Nephron (organoid): ENCODE results near the gene COQ10A.

Experiments used
- H3K27ac Mint-ChIP-seq, 3 experiments: 2 replicates each; pipeline ENCODE4 v1.8.0; 2020; ENCODE audit warnings: mixed read lengths in 3 of 3, mild to moderate bottlenecking in 2 of 3, moderate library complexity in 1 of 3
- H3K27me3 Mint-ChIP-seq: 2 replicates; pipeline ENCODE4 v1.8.0; 2021; ENCODE audit warnings: low read depth, mild to moderate bottlenecking, moderate library complexity, mixed read lengths
- H3K36me3 Mint-ChIP-seq: 2 replicates; pipeline ENCODE4 v1.8.0; 2020; ENCODE audit warnings: low read depth, mixed read lengths
- H3K4me1 Mint-ChIP-seq: 2 replicates; pipeline ENCODE4 v1.8.0; 2020; ENCODE audit warnings: mixed read lengths
- H3K4me3 Mint-ChIP-seq, 3 experiments: 2 replicates each; pipeline ENCODE4 v1.8.0; 2020; ENCODE audit warnings: mild to moderate bottlenecking in 3 of 3, mixed read lengths in 3 of 3, moderate library complexity in 2 of 3
- H3K9me3 Mint-ChIP-seq: 2 replicates; pipeline ENCODE4 v1.8.0; 2020; ENCODE audit warnings: mixed read lengths
- TF ChIP-seq, protein P1 (sequence below), 3 experiments: fragments of 200-600 bp; sonication (generic); IDR thresholded peaks; one replicate each; pipeline ENCODE4 v1.5.0; 2021; ENCODE audit warnings: antibody characterized with exemption in 3 of 3; ENCODE audit not compliant: unreplicated experiment in 3 of 3

COQ10A gene

DNA sequence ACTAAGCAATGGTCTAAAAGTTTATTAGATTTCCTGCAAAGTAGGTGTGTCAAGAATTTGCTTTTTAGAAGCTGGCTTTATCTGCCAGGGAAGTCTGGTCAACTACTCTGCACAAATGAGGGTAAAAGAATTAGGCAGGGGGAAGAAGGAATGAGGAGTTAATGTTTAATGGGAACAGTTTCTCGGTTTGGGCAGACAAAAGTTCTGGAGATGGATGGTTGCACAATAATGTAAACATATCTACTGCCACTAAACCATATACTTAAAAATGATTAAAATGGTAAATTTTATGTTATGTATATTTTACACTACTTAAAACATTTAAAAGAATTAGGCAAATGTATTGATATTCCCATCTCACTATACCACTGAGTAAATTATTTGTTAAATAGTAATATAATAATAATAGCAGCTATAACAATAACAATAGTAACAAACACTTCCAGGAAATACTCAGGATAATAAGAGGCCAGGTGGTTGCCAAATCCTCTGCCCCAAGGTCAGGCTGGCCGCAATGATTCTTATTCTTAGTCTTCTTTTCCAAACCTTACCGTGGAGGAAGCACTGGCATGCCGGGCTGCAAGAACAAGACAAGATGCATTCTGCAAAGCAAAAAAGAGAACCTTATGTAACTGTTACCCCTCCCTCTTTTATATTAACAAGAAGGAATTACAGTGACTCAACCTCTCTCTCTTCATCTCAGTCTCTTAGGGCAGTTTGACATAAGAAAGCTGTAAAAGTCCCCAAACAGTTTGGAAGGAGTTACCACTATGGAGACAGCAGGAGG lies 19.5 kb downstream of the COQ10A start:
- H3K4me1 Mint-ChIP-seq = no peaks in the 10 kb centered on the region
- H3K36me3 Mint-ChIP-seq = peaks cover 52% of the 10 kb centered on the region
- no peaks in the 10 kb centered on the region for H3K27me3 Mint-ChIP-seq
- peak overlapping the region in 2 of 3 experiments; percentile 6 to 36 for H3K27ac Mint-ChIP-seq
- H3K4me3 Mint-ChIP-seq = no peak overlapping the region
- H3K9me3 Mint-ChIP-seq = no peaks in the 10 kb centered on the region
- TF ChIP-seq, protein P1, sequence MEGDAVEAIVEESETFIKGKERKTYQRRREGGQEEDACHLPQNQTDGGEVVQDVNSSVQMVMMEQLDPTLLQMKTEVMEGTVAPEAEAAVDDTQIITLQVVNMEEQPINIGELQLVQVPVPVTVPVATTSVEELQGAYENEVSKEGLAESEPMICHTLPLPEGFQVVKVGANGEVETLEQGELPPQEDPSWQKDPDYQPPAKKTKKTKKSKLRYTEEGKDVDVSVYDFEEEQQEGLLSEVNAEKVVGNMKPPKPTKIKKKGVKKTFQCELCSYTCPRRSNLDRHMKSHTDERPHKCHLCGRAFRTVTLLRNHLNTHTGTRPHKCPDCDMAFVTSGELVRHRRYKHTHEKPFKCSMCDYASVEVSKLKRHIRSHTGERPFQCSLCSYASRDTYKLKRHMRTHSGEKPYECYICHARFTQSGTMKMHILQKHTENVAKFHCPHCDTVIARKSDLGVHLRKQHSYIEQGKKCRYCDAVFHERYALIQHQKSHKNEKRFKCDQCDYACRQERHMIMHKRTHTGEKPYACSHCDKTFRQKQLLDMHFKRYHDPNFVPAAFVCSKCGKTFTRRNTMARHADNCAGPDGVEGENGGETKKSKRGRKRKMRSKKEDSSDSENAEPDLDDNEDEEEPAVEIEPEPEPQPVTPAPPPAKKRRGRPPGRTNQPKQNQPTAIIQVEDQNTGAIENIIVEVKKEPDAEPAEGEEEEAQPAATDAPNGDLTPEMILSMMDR (IDR thresholded peaks at IDR 0.05; ENCODE audit: unreplicated experiment in 3 of 3) = no peak

DNA sequence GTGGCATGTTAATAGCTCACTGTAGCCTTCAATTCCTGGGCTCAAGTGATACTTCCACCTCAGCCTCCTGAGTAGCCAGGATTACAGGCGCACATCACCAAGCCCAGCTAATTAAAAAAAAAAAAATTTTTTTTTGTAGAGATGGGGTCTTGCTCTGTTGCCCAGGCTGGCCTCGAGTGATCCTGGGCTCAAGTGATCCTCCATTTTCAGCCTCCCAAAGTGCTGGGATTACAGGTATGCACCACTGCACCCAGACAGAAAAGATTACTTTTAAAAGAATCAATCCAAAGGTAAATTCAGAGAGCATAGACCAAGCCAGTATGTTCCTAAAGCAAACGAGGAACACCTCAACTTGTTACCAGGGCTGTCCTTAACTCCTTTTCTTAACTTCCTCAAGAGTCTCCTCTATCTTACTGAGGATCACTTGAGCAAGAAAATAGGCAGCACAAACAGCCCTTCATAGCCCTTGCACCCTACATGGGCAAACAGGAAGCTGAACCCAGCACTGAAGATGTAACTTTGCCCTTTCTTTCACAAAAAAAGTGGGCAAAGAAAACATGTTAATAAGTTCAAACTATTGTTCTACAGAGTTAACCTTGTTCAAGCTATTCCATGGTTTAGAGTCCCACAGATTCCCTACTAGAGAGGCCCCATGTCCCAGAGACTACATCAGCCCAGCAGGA lies 22.1 kb downstream of the COQ10A start:
- TF ChIP-seq, protein P1 (IDR thresholded peaks at IDR 0.05; ENCODE audit: unreplicated experiment in 3 of 3) = no peak
- no peaks in the 10 kb centered on the region for H3K27me3 Mint-ChIP-seq
- no peak overlapping the region for H3K27ac Mint-ChIP-seq
- H3K9me3 Mint-ChIP-seq = no peaks in the 10 kb centered on the region
- H3K4me1 Mint-ChIP-seq = no peaks in the 10 kb centered on the region
- H3K36me3 Mint-ChIP-seq = peaks cover 39% of the 10 kb centered on the region
- no peak overlapping the region for H3K4me3 Mint-ChIP-seq

DNA sequence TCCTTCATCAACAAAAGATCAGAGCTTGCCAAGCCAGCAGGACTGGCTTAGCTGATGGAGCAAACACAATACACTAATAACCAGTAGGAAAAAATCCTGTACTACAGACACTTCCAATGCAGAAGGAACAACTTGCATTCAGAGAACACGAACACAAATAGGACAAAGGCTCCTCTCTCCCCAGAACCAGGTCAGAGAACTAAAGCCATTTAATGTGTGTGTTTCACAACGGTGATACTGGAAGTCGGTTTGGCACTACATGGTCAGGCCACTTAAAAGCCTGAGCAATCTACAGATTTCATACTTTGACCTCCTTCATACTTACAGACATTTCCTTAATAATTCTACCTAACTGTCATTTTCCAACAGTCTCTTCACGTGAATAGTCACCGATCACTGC lies 27.1 kb downstream of the COQ10A start:
- TF ChIP-seq, protein P1 (IDR thresholded peaks at IDR 0.05; ENCODE audit: unreplicated experiment in 3 of 3) = no peak
- no peak overlapping the region for H3K4me3 Mint-ChIP-seq
- peaks cover 21% of the 10 kb centered on the region for H3K4me1 Mint-ChIP-seq
- H3K27ac Mint-ChIP-seq = no peak overlapping the region
- H3K27me3 Mint-ChIP-seq = no peaks in the 10 kb centered on the region
- peaks cover 37% of the 10 kb centered on the region for H3K36me3 Mint-ChIP-seq
- H3K9me3 Mint-ChIP-seq = no peaks in the 10 kb centered on the region

DNA sequence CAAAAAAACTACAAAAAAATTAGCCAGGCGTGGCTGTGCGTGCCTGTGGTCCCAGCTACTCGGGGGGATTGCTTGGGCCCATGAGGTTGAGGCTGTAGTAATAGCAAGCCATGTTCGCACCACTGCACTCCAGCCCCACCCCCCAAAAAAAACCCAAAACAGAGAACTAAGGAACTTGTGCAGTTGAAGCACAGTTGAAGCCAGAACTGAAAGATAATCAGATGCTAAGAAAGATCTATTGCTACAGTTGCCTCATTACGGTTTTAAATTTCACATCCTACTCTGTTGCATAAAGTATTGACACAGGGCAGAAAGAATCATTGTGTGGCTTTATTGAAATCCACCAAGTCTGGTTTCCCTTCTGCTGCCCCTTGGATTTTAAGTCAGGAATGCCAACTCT lies 29.6 kb downstream of the COQ10A start:
- Mint-ChIP-seq H3K27ac (peak overlapping the region in 1 of 3 experiments; percentile 40), H3K4me1 (peaks cover 35% of the 10 kb centered on the region), H3K27me3 (no peaks in the 10 kb centered on the region), H3K36me3 (peaks cover 28% of the 10 kb centered on the region), H3K4me3 (peak overlapping the region in 1 of 3 experiments; percentile 24), H3K9me3 (no peaks in the 10 kb centered on the region)
- TF ChIP-seq, protein P1 (IDR thresholded peaks at IDR 0.05; ENCODE audit: unreplicated experiment in 3 of 3) = no peak

DNA sequence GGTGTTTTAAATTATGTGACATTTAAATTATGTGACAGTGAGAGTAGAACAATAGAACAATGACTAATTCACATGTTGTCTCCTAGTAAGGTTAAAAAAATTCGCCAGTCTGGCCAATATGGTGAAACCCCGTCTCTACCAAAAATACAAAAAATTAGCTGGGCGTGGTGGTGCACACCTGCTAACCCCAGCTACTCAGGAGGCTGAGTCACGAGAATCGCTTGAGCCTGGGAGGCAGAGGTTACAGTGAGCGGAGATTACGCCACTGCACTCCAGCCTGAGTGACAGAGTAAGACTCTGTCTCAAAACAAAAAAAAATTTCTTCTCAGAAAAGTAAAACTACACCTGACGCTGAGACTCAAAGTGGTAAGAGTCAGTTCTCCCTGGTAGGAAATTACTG lies 30.7 kb downstream of the COQ10A start:
- peaks cover 27% of the 10 kb centered on the region for H3K36me3 Mint-ChIP-seq
- H3K9me3 Mint-ChIP-seq = no peaks in the 10 kb centered on the region
- H3K4me1 Mint-ChIP-seq = peaks cover 44% of the 10 kb centered on the region
- H3K27me3 Mint-ChIP-seq = no peaks in the 10 kb centered on the region
- H3K4me3 Mint-ChIP-seq = peak overlapping the region; percentile 50 to 66 (median 59)
- H3K27ac Mint-ChIP-seq = no peak overlapping the region
- TF ChIP-seq, protein P1 (IDR thresholded peaks at IDR 0.05; ENCODE audit: unreplicated experiment in 3 of 3) = no peak
